T-helper 1 cell treated with Interleukin-12 subunit alpha and Interleukin-12 subunit beta and Interleukin-4 antibody, amounts not matched to agents 30 ng/mL and 1 ng/mL, for 36 hours (primary cell): Measurements from ENCODE around the gene GLTP. TPM values are rescaled to one million over a fixed set of nuclear protein-coding genes. Genes with fewer than 3 reads are reported as not detected.
"Not testable (repeated sequence)": the region's sequence is repeated elsewhere in the genome, so short reads cannot be mapped to it uniquely, and the experiment has no call there.

Experiments
- intact Hi-C: fragments of 100-400 bp; cut with micrococcal nuclease; formaldehyde crosslinking; loops from one replicate; pipeline ENCODE4 v1.15.1; 2024
- total RNA-seq: library from RNA; stranded (reverse); gene quantifications from 2 replicates; pipeline ENCODE4 v1.2.3, GENCODE V29; 2022

The GLTP gene
- total RNA-seq, 1 donor from 2014 or later, result 23.7 TPM

- intact Hi-C loops, result no loop called here
Observed at GRCh38 chr12:109902891-109903418, 22.6 kb upstream of the GLTP start.

GRCh38 chr12:109900752-109901580 lies 20.6 kb upstream of the GLTP start:
- intact Hi-C loops, result loop anchor here (1.0 to 2.0 kb wide), 7 partner anchors 13 to 328 kb away; partner anchors contain the start of genes ANKRD13A, FAM222A, GLTP and MMAB

GRCh38 chr12:109899783-109900751 lies 19.7 kb upstream of the GLTP start, which contains the start of gene TCHP:
TCHP (plus strand) TSS chr12:109900274; CDS start chr12:109903027, 2,753 bp downstream.
- intact Hi-C loops, result loop anchor here (1.0 to 2.0 kb wide), 7 partner anchors 12 to 327 kb away; partner anchors contain the start of genes ANKRD13A, FAM222A, GLTP and MMAB

GRCh38 chr12:109899345-109899744 lies 19.0 kb upstream of the GLTP start:
- intact Hi-C loops, result not testable (repeated sequence)

- intact Hi-C loops, result no loop called here
Observed at GRCh38 chr12:109897029-109897428, 16.7 kb upstream of the GLTP start.

- intact Hi-C loops, result no loop called here
Observed at GRCh38 chr12:109896188-109896587, 15.8 kb upstream of the GLTP start.

- intact Hi-C loops, result no loop called here
Observed at GRCh38 chr12:109894939-109895338, 14.6 kb upstream of the GLTP start.

- intact Hi-C loops, result no loop called here
Observed at GRCh38 chr12:109893261-109893995, 13.1 kb upstream of the GLTP start.

GRCh38 chr12:109892748-109893147 lies 12.4 kb upstream of the GLTP start:
- intact Hi-C loops, result no loop called here

- intact Hi-C loops, result no loop called here
Observed at GRCh38 chr12:109892165-109892715, 11.9 kb upstream of the GLTP start.

GRCh38 chr12:109891731-109892130 lies 11.4 kb upstream of the GLTP start:
- intact Hi-C loops, result not testable (repeated sequence)

GRCh38 chr12:109890620-109891170 lies 10.4 kb upstream of the GLTP start:
- intact Hi-C loops, result no loop called here

- intact Hi-C loops, result loop anchor here (1.0 to 10.0 kb wide), 3 partner anchors 8 to 186 kb away; partner anchors contain the start of genes GLTP and TCHP
Observed at GRCh38 chr12:109888179-109889020, 8.1 kb upstream of the GLTP start.

GRCh38 chr12:109885616-109886015 lies 5.3 kb upstream of the GLTP start:
- intact Hi-C loops, result loop anchor here (10.0 kb wide), 1 partner anchor 189 kb away; no protein-coding TSS in a partner anchor

- intact Hi-C loops, result loop anchor here (5.0 to 10.0 kb wide), 3 partner anchors 191 to 456 kb away; partner anchors contain the start of gene ATP2A2
Observed at GRCh38 chr12:109883461-109883860, 3.1 kb upstream of the GLTP start.

GRCh38 chr12:109881752-109882151 lies 1.4 kb upstream of the GLTP start:
- intact Hi-C loops, result loop anchor here (1.0 to 10.0 kb wide), 4 partner anchors 193 to 454 kb away; partner anchors contain the start of gene ATP2A2

- intact Hi-C loops, result loop anchor here (1.0 to 10.0 kb wide), 14 partner anchors 7 to 621 kb away; partner anchors contain the start of genes ATP2A2, C12orf76, FAM222A and MMAB
Observed at GRCh38 chr12:109880938-109881337, 597 bp upstream of the GLTP start.

GRCh38 chr12:109879351-109880042 lies 844 bp downstream of the GLTP start:
- intact Hi-C loops, result loop anchor here (1.0 to 10.0 kb wide), 13 partner anchors 9 to 623 kb away; partner anchors contain the start of genes ATP2A2, C12orf76, FAM222A and MMAB
